ENCODE results near the gene GOLGA2. TPM values are rescaled to one million over a fixed set of nuclear protein-coding genes. Genes with fewer than 3 reads are reported as not detected.

Gene GOLGA2
- total and polyA plus RNA-seq, 4 experiments from 2014 or later = 1.4 to 82.4 (median 43.4) TPM

GRCh38 chr9:128266868-128267590, 8.8 kb downstream of the GOLGA2 start:
- Mint-ChIP-seq H3K36me3 (peaks cover 37 to 40% of the 10 kb centered on the region in 2 donors), H3K4me1 (peaks cover 0 to 2% (median 0%) of the 10 kb centered on the region in 4 donors), H3K9me3 (peaks cover 0 to 3% (median 0%) of the 10 kb centered on the region in 8 donors), H3K27ac (no peak overlapping the region), H3K4me3 (no peak overlapping the region), H3K27me3 (no peaks in the 10 kb centered on the region)
- no peak for DNase-seq
- peaks cover 36% of the 10 kb centered on the region for H3K36me3 ChIP-seq (ENCODE audit: insufficient read depth, low read length)
- no peak overlapping the region for H3K27ac ChIP-seq (ENCODE audit: low read depth, low read length)
- POLR2A ChIA-PET (ENCODE audit: partially characterized antibody) = no interaction called here
- intact Hi-C loops (cut with micrococcal nuclease) = no loop called here
- no peaks in the 10 kb centered on the region for H3K4me1 ChIP-seq (ENCODE audit: insufficient read depth, low read length)
- H3K9me3 ChIP-seq (ENCODE audit: control insufficient read depth in 1 of 2, low read length in 2 of 2) = no peaks in the 10 kb centered on the region
- no peaks in the 10 kb centered on the region for H3K27me3 ChIP-seq (ENCODE audit: insufficient read depth, low read length)
- CTCF ChIA-PET (ENCODE audit: partially characterized antibody) = no interaction called here
- H3K4me3 ChIP-seq (ENCODE audit: low read length in 2 of 2) = no peak overlapping the region

DNA sequence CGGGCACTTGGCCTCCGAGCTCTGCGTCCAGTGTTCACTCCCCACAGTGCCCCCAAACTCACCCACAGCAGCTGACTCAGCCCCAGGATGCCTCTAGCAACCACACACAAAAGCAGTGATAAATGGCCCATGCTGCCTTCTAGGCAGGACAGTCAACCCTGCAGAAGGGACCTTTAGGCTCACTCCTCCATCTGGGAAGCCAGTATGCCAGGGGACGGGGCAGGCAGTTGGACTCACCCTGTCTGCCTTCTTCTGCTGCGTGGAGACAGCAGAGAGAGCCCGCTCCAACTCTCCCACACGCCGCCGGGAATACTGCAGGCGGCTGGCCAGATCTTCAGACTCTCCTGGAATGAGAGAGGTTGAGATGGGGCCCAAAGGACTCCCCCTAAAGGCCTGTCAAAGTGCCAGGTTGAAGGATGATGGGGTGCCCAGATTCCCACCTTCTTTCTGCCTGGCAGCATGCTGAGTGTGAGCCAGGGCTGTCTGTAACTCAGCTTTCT, 10.4 kb downstream of the GOLGA2 start:
- H3K36me3 Mint-ChIP-seq = peaks cover 43 to 52% of the 10 kb centered on the region in 2 donors
- peak overlapping the region in 1 of 7 donors; percentile 53 for H3K27ac Mint-ChIP-seq
- H3K27me3 Mint-ChIP-seq = no peaks in the 10 kb centered on the region
- H3K9me3 ChIP-seq (ENCODE audit: control insufficient read depth in 1 of 2, low read length in 2 of 2) = no peaks in the 10 kb centered on the region
- H3K4me3 Mint-ChIP-seq = no peak overlapping the region
- peaks cover 0 to 3% (median 0%) of the 10 kb centered on the region in 8 donors for H3K9me3 Mint-ChIP-seq
- no peak overlapping the region for H3K4me3 ChIP-seq (ENCODE audit: low read length in 2 of 2)
- H3K27ac ChIP-seq (ENCODE audit: low read depth, low read length) = no peak overlapping the region
- peaks cover 41% of the 10 kb centered on the region for H3K36me3 ChIP-seq (ENCODE audit: insufficient read depth, low read length)
- H3K4me1 ChIP-seq (ENCODE audit: insufficient read depth, low read length) = no peaks in the 10 kb centered on the region
- CTCF ChIA-PET (ENCODE audit: partially characterized antibody) = no interaction called here
- DNase-seq = peak in 1 of 5 donors; percentile 25
- intact Hi-C loops (cut with micrococcal nuclease) = no loop called here
- no peaks in the 10 kb centered on the region for H3K4me1 Mint-ChIP-seq
- H3K27me3 ChIP-seq (ENCODE audit: insufficient read depth, low read length) = no peaks in the 10 kb centered on the region
- POLR2A ChIA-PET (ENCODE audit: partially characterized antibody) = no interaction called here

DNA sequence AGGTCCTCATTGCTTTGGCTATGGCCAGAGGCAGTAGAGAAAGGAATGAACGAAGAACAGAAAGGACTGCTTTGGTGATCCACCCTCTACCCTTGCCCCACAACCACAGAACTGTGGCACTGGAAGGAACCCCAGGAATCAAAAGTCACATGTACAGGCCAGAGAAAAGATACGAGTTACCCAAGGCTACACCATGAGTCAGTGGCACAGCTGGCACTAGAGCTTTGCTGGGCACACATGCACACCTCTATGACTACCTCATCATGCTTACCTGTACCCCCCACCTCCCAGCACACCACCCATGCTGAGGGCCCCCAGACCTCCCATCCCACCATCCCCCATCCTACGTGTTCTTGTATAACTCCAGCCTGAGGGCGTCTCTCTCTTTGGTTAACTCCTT, 13.1 kb downstream of the GOLGA2 start:
- CTCF ChIA-PET (ENCODE audit: partially characterized antibody) = interaction anchor here (0.6 kb wide), 1 partner anchor 62 kb away, joined by 3 read pairs; no protein-coding TSS in a partner anchor
- no peaks in the 10 kb centered on the region for H3K27me3 ChIP-seq (ENCODE audit: insufficient read depth, low read length)
- peaks cover 0 to 3% (median 0%) of the 10 kb centered on the region in 8 donors for H3K9me3 Mint-ChIP-seq
- H3K4me1 Mint-ChIP-seq = no peaks in the 10 kb centered on the region
- no peaks in the 10 kb centered on the region for H3K9me3 ChIP-seq (ENCODE audit: control insufficient read depth in 1 of 2, low read length in 2 of 2)
- H3K27me3 Mint-ChIP-seq = no peaks in the 10 kb centered on the region
- no peak for DNase-seq
- POLR2A ChIA-PET (ENCODE audit: partially characterized antibody) = interaction anchor here (1.1 kb wide), 1 partner anchor 13 kb away, joined by 3 read pairs; the partner anchor contains the start of genes GOLGA2 and SWI5
- H3K4me1 ChIP-seq (ENCODE audit: insufficient read depth, low read length) = no peaks in the 10 kb centered on the region
- intact Hi-C loops (cut with micrococcal nuclease) = no loop called here
- H3K4me3 Mint-ChIP-seq = no peak overlapping the region
- H3K36me3 Mint-ChIP-seq = peaks cover 55 to 57% of the 10 kb centered on the region in 2 donors
- H3K27ac ChIP-seq (ENCODE audit: low read depth, low read length) = no peak overlapping the region
- peaks cover 58% of the 10 kb centered on the region for H3K36me3 ChIP-seq (ENCODE audit: insufficient read depth, low read length)
- no peak overlapping the region for H3K27ac Mint-ChIP-seq
- H3K4me3 ChIP-seq (ENCODE audit: low read length in 2 of 2) = no peak overlapping the region

DNA sequence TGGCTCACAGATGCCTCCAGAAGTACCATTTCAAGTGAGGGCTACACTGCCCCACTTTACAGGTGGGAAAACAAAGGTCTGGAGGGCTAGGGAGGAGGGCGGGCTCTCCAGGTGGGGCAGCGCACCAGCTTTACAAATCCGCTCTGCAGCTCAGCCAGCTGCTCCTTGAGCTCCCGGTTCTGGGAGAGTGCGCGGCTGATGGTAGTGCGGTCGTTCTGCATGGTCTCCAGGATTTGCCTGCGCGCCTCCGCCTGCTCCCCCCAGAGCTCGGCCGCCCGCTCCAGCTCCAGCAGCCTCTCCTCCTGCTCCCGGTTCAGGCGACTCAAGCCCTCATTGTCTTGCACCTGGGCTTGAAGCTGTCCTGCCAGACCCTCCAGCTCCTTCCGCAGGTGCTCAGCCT, 15.5 kb downstream of the GOLGA2 start:
- Histone ChIP-seq H3K27ac (ENCODE audit: low read depth, low read length) (no peak overlapping the region), H3K36me3 (ENCODE audit: insufficient read depth, low read length) (peaks cover 60% of the 10 kb centered on the region), H3K4me3 (ENCODE audit: low read length in 2 of 2) (no peak overlapping the region), H3K9me3 (ENCODE audit: control insufficient read depth in 1 of 2, low read length in 2 of 2) (no peaks in the 10 kb centered on the region), H3K4me1 (ENCODE audit: insufficient read depth, low read length) (no peaks in the 10 kb centered on the region), H3K27me3 (ENCODE audit: insufficient read depth, low read length) (no peaks in the 10 kb centered on the region)
- DNase-seq = no peak
- ChIA-PET CTCF (ENCODE audit: partially characterized antibody) (no interaction called here), POLR2A (ENCODE audit: partially characterized antibody) (no interaction called here)
- Mint-ChIP-seq H3K27ac (no peak overlapping the region), H3K4me3 (no peak overlapping the region), H3K4me1 (peaks cover 0 to under 1% (median 0%) of the 10 kb centered on the region in 4 donors), H3K36me3 (peaks cover 48 to 51% of the 10 kb centered on the region in 2 donors), H3K9me3 (peaks cover 0 to 1% (median 0%) of the 10 kb centered on the region in 8 donors), H3K27me3 (no peaks in the 10 kb centered on the region)
- intact Hi-C loops (cut with micrococcal nuclease) = no loop called here

DNA sequence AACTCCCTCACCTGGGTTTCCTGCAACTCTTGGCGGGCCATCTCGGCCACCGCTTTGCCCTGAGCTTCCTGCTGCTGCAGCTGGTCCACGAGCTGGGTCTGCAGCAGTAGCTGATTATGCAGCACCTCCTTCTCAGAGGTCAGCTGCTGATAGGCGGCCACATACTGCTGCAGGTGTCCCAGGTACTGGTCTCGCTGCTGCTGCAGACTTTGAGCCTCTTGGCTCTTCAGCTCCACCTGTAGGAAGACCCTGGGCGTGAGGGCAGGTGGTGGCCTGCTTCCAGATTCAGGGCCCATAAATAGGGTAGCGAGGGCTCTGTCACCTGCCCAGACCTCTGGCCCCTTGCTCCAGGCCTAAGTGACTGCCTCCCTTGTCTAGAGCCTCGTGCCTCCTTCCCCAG, 16.7 kb downstream of the GOLGA2 start:
- no peak overlapping the region for H3K4me3 ChIP-seq (ENCODE audit: low read length in 2 of 2)
- no peaks in the 10 kb centered on the region for H3K27me3 Mint-ChIP-seq
- H3K4me1 Mint-ChIP-seq = peaks cover 0 to 4% (median under 1%) of the 10 kb centered on the region in 4 donors
- peaks cover 57% of the 10 kb centered on the region for H3K36me3 ChIP-seq (ENCODE audit: insufficient read depth, low read length)
- no peaks in the 10 kb centered on the region for H3K9me3 ChIP-seq (ENCODE audit: control insufficient read depth in 1 of 2, low read length in 2 of 2)
- H3K27ac ChIP-seq (ENCODE audit: low read depth, low read length) = no peak overlapping the region
- H3K4me1 ChIP-seq (ENCODE audit: insufficient read depth, low read length) = no peaks in the 10 kb centered on the region
- intact Hi-C loops (cut with micrococcal nuclease) = no loop called here
- no peak for DNase-seq
- peaks cover 42 to 44% of the 10 kb centered on the region in 2 donors for H3K36me3 Mint-ChIP-seq
- ChIA-PET CTCF (ENCODE audit: partially characterized antibody) (no interaction called here), POLR2A (ENCODE audit: partially characterized antibody) (no interaction called here)
- H3K9me3 Mint-ChIP-seq = peaks cover 0 to 1% (median 0%) of the 10 kb centered on the region in 8 donors
- H3K27me3 ChIP-seq (ENCODE audit: insufficient read depth, low read length) = no peaks in the 10 kb centered on the region
- H3K27ac Mint-ChIP-seq = no peak overlapping the region
- no peak overlapping the region for H3K4me3 Mint-ChIP-seq

- H3K27ac ChIP-seq (ENCODE audit: low read depth, low read length) = no peak overlapping the region
- peaks cover 0 to 1% (median 0%) of the 10 kb centered on the region in 8 donors for H3K9me3 Mint-ChIP-seq
- peaks cover 57% of the 10 kb centered on the region for H3K36me3 ChIP-seq (ENCODE audit: insufficient read depth, low read length)
- intact Hi-C loops (cut with micrococcal nuclease) = no loop called here
- no peaks in the 10 kb centered on the region for H3K4me1 ChIP-seq (ENCODE audit: insufficient read depth, low read length)
- POLR2A ChIA-PET (ENCODE audit: partially characterized antibody) = no interaction called here
- H3K4me3 Mint-ChIP-seq = no peak overlapping the region
- H3K9me3 ChIP-seq (ENCODE audit: control insufficient read depth in 1 of 2, low read length in 2 of 2) = no peaks in the 10 kb centered on the region
- H3K27me3 ChIP-seq (ENCODE audit: insufficient read depth, low read length) = no peaks in the 10 kb centered on the region
- DNase-seq = no peak
- no peaks in the 10 kb centered on the region for H3K27me3 Mint-ChIP-seq
- peak overlapping the region in 1 of 7 donors; percentile 36 for H3K27ac Mint-ChIP-seq
- no peak overlapping the region for H3K4me3 ChIP-seq (ENCODE audit: low read length in 2 of 2)
- peaks cover 42 to 44% of the 10 kb centered on the region in 2 donors for H3K36me3 Mint-ChIP-seq
- peaks cover 0 to 4% (median under 1%) of the 10 kb centered on the region in 4 donors for H3K4me1 Mint-ChIP-seq
- CTCF ChIA-PET (ENCODE audit: partially characterized antibody) = no interaction called here
Measured at GRCh38 chr9:128258326-128258725, 17.5 kb downstream of the GOLGA2 start.

GRCh38 chr9:128257907-128258306, 17.9 kb downstream of the GOLGA2 start:
- H3K36me3 Mint-ChIP-seq = peaks cover 39 to 42% of the 10 kb centered on the region in 2 donors
- CTCF ChIA-PET (ENCODE audit: partially characterized antibody) = no interaction called here
- no peak for DNase-seq

More at GRCh38 chr9:128257907-128258306, 17.9 kb downstream of the GOLGA2 start:
- no peaks in the 10 kb centered on the region for H3K27me3 Mint-ChIP-seq
- peaks cover 0 to 4% (median under 1%) of the 10 kb centered on the region in 4 donors for H3K4me1 Mint-ChIP-seq
- intact Hi-C loops (cut with micrococcal nuclease) = no loop called here
- Histone ChIP-seq H3K36me3 (ENCODE audit: insufficient read depth, low read length) (peaks cover 55% of the 10 kb centered on the region), H3K4me3 (ENCODE audit: low read length in 2 of 2) (no peak overlapping the region), H3K27ac (ENCODE audit: low read depth, low read length) (no peak overlapping the region), H3K4me1 (ENCODE audit: insufficient read depth, low read length) (no peaks in the 10 kb centered on the region), H3K9me3 (ENCODE audit: control insufficient read depth in 1 of 2, low read length in 2 of 2) (no peaks in the 10 kb centered on the region), H3K27me3 (ENCODE audit: insufficient read depth, low read length) (no peaks in the 10 kb centered on the region)
- H3K4me3 Mint-ChIP-seq = no peak overlapping the region
- peak overlapping the region in 1 of 7 donors; percentile 36 for H3K27ac Mint-ChIP-seq
- POLR2A ChIA-PET (ENCODE audit: partially characterized antibody) = no interaction called here
- peaks cover 0 to 1% (median 0%) of the 10 kb centered on the region in 8 donors for H3K9me3 Mint-ChIP-seq

Data from CD4-positive, alpha-beta memory T cell (primary cell).